CD4-positive, alpha-beta T cell treated with Interleukin-10 for 1 hour (primary cell): Measurements from ENCODE around the gene HSCB.
"Not testable (repeated sequence)": the region's sequence is repeated elsewhere in the genome, so short reads cannot be mapped to it uniquely, and the experiment has no call there.

Experiments used
- DNase-seq: peaks from one replicate; pipeline ENCODE4 v3.0.0-alpha.2; 2020

Gene HSCB

GRCh38 chr22:28741200-28741784 lies 547 bp upstream of the HSCB start:
- no peak for DNase-seq

- no peak for DNase-seq
Measured at GRCh38 chr22:28742562-28742962, 723 bp downstream of the HSCB start.

DNA sequence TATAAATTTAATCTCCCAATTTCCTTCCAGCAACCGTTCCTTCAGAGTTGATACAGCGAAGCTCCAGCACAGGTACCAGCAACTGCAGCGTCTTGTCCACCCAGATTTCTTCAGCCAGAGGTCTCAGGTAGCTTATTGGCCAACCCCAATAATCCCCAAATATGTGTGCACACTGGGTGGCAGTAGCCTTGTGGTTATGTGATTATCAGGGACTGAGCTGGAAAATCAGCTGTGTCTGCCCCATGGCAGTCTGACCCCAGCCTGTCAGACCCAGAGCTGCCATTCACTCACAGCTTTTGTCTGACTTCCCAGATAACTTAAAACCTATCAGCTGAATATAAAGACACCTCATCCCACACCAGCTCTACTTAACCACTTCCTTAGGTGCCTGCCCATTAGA lies 2.0 kb downstream of the HSCB start:
- no peak for DNase-seq

DNA sequence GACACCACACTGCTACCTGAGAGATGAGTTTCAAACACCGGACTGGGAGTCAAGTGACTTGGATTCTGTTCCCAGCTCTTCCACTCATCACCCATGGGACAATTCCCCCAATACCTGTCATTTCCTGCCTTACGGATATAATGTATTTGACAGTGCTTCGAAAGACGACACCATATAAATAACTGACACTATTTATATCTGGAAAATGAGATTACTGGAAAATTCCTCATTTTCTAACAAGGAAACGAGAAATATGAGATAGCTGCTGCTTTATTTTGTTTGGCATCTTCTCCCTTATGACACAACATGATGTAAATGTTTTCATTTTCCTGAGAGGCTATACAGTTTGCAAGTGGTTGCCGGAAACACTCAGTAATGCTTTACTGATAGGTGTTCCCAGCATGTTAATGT lies 8.6 kb downstream of the HSCB start:
- DNase-seq, result no peak

GRCh38 chr22:28754512-28754911 lies 12.7 kb downstream of the HSCB start:
- not testable (repeated sequence) for DNase-seq

GRCh38 chr22:28759861-28760560 lies 18.2 kb downstream of the HSCB start:
- DNase-seq, result no peak

- no peak for DNase-seq
Measured at GRCh38 chr22:28761449-28761755, 19.6 kb downstream of the HSCB start.

GRCh38 chr22:28762000-28762399 lies 20.2 kb downstream of the HSCB start:
- not testable (repeated sequence) for DNase-seq

- DNase-seq, result no peak
Measured at GRCh38 chr22:28766628-28767027, 24.8 kb downstream of the HSCB start.

- DNase-seq, result peak; percentile 29
Measured at GRCh38 chr22:28768701-28769393, 27.0 kb downstream of the HSCB start.

DNA sequence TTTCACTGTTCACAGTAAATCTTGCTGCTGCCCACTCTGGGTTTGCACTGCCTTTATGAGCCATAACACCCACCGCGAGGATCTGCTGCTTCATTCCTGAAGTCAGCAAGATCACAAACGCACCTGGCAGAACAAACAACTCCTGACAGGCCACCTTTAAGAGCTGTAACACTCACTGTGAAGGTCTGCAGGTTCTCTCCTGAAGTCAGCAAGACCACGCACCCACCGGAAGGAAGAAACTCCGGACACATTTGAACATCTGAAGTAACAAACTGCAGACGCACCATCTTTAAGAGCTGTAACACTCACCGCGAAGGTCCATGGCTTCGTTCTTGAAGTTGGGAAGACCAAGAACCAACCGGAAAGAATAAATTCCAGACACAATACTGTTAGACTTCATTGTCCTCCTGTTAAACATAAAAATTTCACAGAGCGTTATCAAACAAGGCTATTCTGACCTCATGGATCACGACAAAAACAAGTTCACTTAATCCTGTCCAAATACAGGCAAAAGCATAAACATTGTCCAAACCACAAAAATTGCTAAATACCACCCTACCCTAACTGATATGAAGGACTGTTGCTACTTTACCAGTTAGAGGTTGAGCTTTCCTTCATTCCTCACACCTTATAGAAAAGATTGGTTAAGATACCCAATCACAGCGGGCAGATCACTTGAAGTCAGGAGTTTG lies 27.7 kb downstream of the HSCB start:
- DNase-seq, result no peak

DNA sequence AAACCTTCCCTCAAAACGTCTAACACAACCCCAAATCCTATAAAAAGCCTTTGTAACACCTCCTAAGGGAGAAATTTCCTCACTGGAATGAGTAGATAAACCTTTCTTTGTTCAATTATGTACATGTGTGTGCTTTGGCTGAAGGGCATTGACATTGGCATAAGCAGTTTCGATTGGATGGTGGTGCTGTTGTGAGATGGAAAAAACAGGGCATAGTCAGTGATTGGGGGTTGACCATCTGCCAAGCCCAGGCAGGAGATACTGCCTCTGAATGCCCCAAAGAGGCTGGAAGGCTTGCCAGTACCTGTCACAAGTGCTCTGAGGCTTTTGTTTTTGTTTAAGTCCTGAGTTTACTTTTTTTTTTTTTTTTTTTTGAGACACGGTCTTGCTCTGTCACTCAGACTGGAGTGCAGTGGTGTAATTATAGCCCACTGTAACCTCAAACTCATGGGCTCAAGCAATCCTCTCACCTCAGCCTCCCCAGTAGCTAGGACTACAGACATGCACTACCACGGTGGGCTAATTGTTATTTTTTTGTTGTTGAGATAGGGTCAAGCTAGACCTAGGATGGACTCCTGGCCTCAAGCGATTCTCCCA lies 29.5 kb downstream of the HSCB start:
- no peak for DNase-seq

DNA sequence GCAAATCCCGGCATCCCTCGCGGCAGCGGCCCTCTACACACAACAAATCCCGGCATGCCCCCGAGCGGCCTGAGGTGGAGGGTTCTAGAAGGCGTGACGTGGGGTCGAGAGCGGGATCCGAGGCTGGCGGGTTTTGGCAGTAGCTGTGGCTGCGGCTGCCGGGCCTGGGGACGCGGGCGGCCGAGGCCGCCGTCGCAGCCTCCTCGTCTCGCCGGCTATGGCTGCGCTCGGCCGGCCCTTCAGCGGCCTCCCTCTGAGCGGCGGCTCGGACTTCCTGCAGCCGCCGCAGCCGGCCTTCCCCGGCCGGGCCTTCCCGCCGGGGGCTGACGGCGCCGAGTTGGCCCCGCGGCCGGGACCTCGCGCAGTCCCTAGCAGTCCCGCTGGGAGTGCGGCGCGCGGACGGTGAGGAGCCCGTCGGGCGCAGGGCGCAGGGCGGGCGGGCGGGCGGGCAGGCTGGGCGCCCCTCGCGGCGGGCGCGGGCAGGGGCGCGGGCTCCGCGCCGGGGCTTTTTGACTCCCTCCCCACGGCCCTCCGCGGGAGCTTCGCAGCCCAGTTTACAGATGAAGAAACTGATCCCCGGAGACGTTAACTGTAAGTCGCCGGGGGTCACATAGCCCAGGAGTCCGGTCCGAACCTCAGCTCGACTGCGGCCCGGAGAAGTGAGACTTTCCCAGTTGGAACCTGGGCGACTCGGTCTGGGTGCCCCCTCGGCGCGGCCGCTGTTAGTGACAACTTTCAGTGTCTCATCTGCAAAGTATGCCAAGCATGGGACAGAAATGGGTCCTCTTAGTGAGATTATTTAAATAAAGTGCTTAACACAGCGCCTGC lies 31.0 kb downstream of the HSCB start, which contains the start of gene CCDC117:
TSS of gene CCDC117 (plus strand) at position 63 of the 828 bp plus-strand sequence. CDS start at position 218, 155 bp downstream.
- peak; percentile 95 for DNase-seq

DNA sequence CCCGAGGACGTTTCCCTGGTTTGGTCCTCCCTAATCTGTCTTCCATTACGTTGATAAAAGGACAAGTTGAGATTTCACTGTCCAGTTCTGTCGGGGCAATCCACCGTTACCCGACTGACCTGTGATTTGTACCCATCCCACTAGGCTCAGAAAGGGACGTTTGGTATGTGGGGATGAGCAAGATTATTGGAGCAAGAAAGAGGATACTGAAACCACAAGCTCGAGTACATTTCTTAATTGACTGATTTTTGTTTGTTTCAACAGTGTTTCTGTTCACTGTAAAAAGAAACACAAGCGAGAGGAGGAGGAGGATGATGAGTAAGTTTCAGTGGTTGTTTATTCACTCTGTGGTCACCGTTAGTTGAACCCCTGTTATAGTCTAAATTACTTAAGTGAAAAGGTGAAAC lies 31.6 kb downstream of the HSCB start:
- no peak for DNase-seq

GRCh38 chr22:28774378-28774777 lies 32.5 kb downstream of the HSCB start:
- no peak for DNase-seq

DNA sequence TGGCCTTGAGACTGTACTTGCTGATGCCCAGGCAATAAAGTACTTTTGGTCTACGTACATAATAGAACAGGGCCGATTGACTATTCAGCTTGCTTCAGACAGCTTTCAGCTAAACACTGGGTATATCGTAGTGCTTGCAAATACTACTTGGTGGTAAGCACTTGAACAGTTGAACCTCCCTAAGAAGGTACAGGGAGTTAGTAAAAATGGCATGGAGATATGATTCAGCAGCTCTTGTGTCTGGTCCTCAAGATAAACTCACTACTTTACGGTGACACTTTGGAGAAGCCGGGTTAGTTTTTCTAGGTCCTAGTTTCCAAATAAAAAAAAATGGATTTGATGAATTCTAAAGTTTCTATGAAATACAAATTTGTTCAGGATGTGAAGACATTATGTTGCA lies 38.0 kb downstream of the HSCB start:
- DNase-seq, result no peak

DNA sequence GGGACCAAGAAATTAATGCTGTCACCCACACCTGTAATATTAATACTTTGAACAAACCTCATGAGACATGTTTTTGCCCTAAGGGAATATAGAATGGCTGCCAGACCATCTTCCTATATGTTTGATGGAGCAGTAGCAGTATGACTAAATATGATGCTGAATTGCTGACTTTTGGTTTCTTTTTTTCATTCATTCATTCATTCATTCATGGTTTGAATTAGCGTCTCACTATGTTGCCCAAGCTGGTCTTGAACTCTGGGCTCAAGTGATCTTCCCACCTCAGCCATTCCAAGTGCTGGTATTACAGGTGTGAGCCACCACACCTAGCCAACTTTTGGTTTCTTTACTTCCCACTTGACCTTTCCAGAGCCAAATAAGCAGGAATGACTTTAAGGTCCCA lies 38.5 kb downstream of the HSCB start:
- DNase-seq, result no peak

DNA sequence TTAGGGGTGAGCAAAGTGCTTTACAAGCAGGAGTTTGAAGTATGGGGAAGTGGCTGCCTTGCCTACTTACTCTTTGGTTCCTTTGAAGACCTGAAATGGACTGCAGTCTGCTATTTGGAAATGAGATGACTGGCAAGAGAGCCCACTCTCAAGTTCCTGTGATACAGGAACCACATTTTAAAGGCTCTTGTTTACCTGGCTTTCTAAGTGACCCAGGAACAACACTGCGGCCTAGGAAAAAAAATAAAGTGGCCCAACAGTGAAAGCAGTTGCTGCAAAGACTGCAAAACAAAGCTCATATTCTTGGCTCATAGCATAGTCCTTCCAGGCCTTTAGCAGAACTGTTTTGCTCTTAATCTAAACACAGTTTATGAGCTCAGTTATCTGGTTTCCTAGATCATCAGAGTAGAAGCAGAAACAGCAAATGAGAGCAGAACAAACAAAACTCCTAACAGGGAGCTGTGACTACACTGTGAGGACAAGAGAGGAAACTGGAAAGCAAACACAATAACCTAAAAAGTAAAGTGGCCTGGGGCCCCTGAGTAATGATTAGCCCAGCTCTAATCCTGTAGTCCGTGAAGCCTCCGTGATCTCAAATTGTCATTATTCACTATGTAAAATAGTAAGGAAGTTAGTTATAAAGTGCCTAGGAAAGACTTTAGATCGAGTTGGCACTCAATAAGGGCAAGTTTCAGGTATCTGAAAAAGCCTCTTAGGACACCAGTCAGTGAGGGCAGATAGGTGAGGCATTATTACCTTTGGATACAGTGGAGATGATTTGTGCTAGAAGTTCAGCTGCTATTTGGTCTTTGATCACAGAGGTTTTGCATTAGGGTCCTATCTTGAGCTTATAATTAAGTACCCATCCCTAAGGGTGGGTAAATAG lies 42.2 kb downstream of the HSCB start:
- DNase-seq, result no peak

DNA sequence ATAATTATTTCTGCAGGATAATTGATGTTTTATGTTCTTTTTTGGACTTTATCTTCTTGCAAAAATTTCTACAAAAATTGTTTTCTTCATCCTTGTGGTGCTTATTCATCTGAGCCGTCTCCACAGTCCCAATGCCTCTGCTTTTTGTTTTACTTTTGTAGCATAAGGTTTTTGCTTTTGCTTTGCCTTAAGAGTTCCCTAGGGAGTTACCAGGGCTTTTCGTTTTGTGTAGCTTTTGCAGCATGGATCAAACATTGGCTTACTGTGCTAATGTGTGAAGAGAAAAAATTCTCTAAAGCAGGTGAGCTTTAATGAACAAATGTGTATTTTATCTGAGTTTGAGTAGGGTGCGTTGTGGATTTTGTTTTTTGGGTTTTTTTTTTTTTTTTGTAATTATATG lies 46.8 kb downstream of the HSCB start:
- DNase-seq, result no peak

DNA sequence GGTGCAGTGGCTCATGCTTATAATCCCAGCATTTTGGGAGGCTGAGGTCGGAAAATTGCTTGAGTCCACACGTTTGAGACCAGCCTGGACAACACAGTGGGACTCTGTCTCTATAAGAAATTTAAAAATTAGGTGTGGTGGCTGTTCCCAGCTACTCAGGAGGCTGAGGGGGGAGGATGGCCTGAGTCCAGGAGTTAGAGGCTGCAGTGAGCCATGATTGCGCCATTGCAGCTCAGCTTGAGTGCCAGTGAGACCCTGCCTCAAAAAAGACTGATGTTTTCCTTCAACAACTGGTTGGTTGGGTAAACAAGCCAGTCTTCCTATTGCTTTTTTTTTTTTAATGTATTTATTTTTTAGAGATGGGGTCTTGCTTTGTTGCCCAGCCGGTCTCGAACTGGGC lies 49.3 kb downstream of the HSCB start:
- DNase-seq, result no peak

DNA sequence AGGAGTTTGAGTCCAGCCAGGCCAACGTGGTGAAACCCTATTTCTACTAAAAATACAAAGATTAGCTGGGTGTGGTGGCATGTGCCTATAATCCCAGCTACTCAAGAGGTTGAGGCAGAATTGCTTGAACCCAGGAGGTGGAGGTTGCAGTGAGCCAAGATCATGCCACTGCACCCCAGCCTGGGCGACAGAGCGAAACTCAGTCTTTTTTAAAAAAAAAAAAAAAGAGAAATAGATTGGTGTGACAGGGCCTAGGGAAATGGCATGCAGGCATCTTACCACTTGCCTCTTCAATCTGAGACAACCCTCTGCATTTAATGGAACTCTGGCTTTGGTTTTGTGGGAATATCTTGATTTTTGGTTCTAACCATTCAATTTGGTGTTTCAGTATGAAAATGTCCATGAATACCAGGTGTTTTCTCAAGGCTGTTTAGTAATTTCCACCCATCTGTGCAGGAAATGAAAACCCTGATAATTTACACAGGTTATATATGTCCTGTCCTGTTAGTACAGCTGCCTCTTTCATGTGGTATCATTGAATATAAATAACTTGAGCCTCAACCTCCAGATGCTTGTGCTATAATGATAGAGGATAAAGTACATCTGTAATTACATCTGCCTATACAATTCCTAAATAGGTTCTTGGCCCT lies 50.1 kb downstream of the HSCB start:
- DNase-seq, result no peak
